ENCODE data around the gene OR2AK2. TPM values are rescaled to one million over a fixed set of nuclear protein-coding genes. Genes with fewer than 3 reads are reported as not detected.

OR2AK2 gene, protein sequence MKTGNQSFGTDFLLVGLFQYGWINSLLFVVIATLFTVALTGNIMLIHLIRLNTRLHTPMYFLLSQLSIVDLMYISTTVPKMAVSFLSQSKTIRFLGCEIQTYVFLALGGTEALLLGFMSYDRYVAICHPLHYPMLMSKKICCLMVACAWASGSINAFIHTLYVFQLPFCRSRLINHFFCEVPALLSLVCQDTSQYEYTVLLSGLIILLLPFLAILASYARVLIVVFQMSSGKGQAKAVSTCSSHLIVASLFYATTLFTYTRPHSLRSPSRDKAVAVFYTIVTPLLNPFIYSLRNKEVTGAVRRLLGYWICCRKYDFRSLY
- not detected for total RNA-seq

DNA sequence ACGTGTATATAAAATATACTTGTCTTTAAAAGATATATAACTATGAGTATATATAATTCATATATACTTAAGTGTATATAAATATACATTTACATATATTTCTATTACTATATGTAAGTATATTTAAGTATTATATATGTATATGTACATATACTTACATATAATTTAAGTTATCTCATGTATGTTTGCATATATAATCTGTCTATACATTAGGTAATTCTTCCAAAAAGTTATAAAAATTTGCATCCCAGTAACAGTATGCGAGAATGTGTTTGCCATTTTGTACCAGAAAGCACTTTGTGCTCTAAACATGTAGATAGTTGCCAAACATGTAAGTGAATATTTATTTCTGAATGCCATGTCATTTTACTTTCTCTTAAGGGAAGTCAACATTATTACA lies at the start of gene OR2AK2:
Gene OR2AK2 (plus strand): TSS at position 301 of the 400 bp plus-strand sequence. CDS start 144 bp downstream, outside the sequence.
- DNase-seq (ENCODE audit: low spot score), result no peak

DNA sequence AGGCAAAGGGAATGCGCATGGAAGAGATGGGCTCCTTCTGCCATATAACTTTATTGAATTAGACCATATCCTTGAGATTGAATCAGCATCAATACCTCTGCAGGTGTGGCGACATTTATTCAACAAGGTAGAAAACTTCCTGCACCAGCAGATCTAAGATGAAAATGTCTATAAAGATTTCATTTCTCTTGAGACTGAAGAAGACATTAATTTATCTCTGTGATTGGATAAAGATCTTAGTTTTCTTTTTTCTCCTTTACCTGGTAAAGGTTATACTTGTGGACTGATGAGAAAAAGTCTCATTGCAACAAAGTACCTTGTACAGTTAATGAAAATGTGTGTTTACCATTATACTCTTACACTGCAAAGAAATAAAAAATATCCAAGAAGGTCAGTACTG lies 45.1 kb upstream of the OR2AK2 start, which contains the start of gene OR2T8:
Gene OR2T8 (plus strand): TSS at position 301 of the 400 bp plus-strand sequence. CDS start 766 bp downstream, outside the sequence.
- no peak for DNase-seq (ENCODE audit: low spot score)

DNA sequence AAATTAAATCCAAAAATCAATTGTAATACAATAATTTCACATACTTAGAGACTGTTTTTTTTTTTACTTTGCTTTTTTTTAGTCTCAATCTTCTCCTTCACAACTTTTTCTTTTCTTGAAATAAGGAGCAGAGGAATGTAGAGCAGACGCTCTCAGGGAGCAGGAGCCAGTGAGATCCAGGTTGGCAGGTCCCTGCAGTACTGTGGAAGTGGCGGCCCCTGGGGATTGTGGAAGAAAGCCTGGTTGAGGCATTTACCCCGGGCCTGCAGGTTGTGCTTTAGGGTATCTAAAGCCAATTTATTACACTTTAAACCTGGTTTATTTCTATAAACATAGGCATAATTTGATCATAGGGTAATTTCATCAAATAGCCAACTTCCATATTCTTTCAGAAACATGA lies 41.1 kb upstream of the OR2AK2 start:
- no peak for DNase-seq (ENCODE audit: low spot score)

DNA sequence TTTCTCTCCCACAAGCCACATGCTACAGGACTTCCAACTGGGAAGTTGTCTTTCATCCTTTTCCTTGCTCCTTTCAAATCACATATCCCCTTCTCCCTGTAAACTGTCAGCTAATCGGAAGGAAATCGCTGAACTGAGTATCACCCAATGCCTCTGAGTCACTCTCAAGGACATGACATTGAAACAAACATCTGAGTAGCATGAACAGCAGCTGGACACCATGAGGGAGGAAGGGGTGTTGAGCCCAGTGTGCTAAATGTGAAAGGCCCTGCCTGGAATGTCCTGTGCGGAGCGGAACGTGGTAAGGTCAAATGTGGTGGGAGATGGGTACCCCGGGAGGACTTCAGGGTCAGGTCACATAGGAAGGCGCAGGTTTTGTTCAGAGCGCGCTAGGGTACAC lies 40.2 kb upstream of the OR2AK2 start, which contains the start of gene OR2AJ1:
Gene OR2AJ1 (plus strand): TSS at position 22 of the 400 bp plus-strand sequence. CDS start 8,880 bp downstream, outside the sequence.
- no peak for DNase-seq (ENCODE audit: low spot score)

DNA sequence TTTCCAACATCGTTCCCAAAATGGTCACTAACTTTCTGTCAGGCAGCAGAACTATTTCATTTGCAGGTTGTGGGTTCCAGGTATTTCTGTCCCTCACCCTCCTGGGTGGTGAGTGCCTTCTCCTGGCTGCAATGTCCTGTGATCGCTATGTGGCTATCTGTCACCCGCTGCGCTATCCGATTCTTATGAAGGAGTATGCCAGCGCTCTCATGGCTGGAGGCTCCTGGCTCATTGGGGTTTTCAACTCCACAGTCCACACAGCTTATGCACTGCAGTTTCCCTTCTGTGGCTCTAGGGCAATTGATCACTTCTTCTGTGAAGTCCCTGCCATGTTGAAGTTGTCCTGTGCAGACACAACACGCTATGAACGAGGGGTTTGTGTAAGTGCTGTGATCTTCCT lies 31.0 kb upstream of the OR2AK2 start:
- no peak for DNase-seq (ENCODE audit: low spot score)

DNA sequence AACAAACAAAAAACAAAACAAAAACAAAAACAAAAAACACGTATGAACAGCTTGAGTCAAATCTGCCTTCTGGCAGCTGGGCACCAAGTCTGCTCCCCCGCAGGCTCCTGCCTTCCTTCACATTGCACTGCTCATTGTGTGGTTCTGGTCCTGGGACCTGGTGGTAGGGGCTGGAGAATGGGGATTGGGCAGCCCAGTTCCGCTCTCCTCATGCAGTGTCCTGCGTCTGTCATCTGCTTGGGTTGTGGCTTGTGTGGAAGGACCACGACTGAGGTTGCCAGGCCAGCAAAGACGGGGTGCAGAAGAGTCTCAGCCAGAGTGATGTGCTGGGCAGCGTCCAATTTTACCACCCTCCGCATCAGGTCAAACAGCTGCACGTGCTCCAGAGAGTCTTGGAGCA lies 29.3 kb upstream of the OR2AK2 start:
- no peak for DNase-seq (ENCODE audit: low spot score)

DNA sequence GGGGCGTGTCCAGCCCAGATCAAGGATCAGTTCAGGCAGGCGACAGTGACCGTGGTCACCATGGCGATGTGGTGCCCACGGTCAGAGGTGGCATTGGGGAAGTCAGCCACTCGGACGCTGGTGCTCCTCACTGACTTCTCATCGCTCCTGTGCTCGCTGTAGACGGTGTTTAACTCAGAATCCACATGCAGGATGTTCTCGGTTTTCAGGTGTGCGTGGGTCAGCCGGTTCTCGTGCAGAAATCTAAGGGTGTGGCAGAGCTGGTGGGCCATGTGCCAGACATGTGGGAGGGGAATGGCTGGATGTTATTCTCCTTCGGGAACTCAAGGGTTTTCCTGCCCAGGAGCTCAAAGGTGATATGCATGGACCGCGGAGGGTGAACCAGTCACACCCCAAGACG lies 28.6 kb upstream of the OR2AK2 start:
- no peak for DNase-seq (ENCODE audit: low spot score)

DNA sequence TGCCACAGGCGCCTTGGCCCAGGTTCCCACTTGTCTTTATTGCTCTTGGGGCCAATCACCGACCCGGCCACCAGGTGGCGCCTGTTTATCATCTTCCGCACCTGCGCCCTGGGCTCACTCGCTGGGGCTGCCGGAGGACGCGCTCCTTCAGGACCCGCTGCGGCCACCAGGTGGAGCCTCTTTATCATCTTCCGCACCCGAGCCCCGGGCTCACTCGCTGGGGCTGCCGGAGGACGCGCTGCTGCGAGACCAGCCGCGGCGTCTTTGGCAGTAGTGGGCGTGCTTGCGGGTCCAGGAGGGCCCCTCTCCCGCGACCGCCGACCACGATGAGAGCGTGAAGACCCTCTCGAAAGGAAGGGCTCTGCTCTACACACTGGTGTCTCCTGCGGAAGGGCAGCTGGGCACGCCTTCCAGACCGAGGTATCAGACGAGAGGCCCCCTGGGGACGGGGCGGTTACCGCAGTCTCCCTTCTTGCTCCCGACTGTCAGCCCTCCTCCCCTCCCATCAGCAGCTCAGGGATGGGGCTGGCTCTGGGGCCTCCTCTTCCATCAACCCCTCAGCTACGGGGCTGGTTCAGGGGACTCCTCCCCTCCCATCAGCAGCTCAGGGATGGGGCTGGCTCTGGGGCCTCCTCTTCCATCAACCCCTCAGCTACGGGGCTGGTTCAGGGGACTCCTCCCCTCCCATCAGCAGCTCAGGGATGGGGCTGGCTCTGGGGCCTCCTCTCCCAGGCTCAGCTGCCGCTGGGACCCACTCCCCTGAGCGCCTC lies 27.9 kb upstream of the OR2AK2 start:
- DNase-seq (ENCODE audit: low spot score), result peak; percentile 54

DNA sequence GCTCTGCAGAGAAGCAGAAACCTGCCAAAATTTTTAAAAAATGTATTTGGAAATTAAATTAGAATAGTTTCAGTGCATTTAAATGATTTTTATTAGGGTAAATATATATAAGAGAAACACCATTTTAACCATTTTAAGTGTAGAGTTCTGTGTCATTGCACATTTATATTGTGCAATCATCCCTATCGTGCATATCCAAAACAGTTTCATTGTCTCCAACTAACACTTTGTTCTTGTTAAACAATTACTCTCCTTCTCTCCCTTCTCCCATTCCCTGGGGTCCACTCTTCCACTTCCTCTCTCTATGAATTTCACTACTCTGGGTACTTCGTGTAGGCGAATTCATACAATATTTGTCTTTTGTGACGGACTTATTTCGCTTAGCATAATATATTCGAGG lies 22.4 kb upstream of the OR2AK2 start:
- no peak for DNase-seq (ENCODE audit: low spot score)

DNA sequence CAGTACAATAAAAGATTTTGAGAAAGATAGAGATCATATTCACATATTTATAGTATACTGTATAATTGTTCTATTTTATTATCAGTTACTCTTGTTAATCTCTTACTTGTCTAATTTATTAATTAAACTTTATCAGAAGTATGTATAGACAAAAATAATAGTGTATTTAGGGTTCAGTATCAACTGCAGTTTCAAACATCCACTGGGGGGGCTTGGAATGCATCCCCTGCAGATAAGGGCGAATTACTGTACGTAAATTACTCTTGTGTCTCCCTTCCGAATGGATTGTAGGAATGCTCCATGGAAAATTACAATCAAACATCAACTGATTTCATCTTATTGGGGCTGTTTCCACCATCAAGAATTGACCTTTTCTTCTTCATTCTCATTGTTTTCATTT lies 16.5 kb upstream of the OR2AK2 start, which contains the start of gene OR2L8:
Gene OR2L8 (plus strand): TSS at position 301 of the 400 bp plus-strand sequence. CDS start 0 bp downstream, at position 301.
- DNase-seq (ENCODE audit: low spot score), result no peak

DNA sequence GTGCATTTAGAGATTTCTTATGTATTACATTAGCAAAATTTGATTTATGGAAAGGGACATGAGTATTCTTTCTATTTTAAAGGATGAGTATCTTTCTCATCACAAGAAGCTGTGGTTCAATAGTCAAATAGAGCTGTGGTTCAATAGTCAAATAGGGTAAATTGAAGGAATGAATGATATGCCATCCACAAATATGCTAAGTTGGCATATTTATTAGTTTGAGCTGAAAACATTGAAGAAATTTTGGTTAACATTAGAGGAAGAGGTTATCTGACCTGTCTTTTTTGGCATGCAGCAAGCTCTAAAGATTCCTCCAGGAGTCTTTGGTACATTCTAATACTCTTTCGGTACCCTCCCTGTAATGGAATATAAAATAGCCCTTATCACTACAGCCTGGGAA lies 11.6 kb upstream of the OR2AK2 start:
- DNase-seq (ENCODE audit: low spot score), result no peak

DNA sequence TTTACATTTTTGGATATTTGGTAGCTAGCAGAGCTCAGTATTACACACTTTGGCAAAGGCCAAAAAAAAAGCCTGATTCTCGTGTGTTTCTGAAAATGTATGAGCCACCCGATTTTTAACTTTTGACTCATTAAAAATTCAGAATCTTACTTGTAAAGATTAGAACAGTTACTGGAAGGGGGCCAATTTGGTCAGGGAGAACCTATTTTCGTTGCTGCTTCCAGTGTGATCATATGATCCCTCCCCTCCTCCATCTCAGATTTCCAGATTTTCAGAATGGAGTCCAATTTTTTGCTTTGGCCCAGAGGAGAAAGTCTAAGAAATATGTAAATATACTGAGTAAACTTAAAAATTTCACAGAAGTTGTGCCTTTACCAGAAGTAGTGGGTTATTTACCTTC lies 3.2 kb upstream of the OR2AK2 start:
- no peak for DNase-seq (ENCODE audit: low spot score)

DNA sequence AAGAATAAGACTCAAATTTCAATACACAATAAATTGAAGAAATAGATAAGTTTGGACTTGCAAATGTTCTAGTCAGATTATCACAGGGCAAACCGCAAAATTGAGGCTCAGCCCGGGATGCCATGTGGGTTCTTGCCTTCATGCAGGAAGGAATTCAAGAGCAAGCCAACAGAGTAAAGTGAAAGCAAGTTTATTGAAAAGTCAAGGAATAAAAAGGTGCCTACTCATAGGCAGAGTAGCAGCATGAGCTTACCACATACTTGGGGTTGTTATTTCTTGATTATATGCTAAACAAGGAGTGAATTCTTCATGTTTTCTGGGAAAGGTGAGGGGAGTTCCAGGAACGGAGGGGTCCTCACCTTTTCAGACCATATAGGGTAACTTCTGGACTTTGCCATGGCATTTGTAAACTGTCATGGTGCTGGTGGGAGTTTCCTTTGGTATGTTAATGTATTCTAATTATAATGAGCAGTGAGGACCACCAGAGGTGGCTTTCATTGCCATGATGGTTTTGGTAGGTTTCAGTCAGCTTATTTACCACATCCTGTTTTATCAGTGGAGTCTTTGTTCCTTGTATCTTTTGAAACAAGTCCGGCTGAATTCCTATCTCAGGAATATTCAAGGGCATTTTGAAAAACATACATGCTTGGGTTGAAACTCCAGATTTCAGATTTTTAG lies 2.0 kb upstream of the OR2AK2 start:
- DNase-seq (ENCODE audit: low spot score), result no peak

DNA sequence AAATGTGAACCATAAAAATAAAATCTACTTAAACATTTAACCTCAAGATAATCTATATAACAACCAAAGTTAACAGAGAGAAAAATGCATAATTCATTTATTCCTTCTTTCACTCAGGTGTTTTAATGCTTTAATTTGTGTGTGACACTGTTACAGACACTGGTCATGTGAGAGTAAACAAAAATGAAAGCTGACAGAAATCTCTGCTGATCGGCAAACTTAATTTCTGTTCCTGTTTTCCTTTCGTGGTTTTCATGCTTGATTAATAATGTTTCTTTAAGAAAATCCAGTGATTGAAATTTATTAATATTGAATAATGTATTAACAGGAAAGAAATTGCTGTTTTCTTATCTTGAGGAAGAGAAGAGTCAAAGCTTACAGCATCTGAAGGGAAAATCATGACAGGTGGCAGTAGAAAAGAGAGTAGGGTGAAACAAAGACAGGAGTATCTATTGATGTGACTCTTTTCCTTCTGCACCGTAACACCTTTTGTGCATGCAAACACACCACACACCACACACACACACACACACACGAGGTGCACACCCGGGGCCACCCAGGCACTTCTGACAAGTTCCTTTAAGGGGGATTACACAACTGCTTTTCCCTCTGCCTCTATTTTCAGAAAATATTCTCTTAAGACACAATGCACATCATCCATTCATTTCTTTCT lies 1.6 kb downstream of the OR2AK2 start:
- no peak for DNase-seq (ENCODE audit: low spot score)

DNA sequence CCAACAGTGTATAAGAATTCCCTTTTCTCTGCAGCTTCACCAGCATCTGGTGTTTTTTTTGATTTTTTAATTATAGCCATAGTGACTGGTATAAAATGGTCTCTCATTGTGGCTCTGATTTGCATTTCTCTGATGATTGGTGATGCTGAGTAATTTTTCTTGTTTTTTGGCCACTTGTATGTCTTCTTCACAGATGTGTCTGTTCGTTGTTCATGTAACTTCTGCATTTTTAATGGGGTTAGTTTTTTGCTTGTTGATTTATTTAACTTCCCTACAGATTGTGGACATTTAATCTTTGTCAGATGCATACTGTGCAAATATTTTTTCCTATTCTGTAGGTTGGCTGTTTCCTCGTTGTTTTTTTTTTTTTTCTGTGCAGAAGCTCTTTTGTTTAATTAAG lies 28.0 kb downstream of the OR2AK2 start:
- no peak for DNase-seq (ENCODE audit: low spot score)

DNA sequence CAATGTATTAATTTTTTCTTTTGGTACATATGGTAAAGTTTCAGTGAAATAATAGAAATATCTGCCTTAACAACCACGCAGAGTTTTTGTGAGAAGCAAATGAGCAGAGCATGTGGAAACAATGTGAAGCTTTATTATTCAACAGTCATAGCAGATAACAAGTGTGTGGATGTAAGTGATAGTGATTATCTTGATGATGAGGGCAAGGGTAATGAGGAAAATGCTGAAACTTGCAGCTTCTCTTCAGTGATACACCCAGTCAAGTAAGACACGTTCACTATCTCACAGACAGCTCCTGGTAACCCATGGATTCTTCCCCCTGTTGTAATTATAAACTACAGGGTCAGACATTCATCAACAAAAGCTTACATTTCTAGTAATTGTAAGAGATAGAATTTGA lies 33.8 kb downstream of the OR2AK2 start:
- no peak for DNase-seq (ENCODE audit: low spot score)

DNA sequence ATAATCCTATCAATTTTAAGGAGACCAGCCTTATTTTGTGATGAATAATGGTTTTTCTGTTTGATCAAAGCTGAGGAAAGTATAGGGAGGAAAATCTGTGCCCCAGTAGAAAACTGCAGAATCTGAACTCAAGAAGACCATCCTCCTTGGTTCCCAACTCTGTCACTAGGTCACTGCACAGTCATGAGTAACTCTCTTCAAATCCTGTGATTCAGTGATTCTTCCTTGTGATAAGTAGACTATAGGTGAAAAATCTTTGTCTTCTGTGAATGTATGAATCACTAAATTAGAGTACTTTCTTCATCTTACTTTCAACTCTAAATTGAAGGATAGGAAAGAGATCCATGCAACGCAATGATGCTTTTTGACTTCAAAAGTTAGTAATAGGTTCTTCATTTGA lies 35.1 kb downstream of the OR2AK2 start:
- no peak for DNase-seq (ENCODE audit: low spot score)

DNA sequence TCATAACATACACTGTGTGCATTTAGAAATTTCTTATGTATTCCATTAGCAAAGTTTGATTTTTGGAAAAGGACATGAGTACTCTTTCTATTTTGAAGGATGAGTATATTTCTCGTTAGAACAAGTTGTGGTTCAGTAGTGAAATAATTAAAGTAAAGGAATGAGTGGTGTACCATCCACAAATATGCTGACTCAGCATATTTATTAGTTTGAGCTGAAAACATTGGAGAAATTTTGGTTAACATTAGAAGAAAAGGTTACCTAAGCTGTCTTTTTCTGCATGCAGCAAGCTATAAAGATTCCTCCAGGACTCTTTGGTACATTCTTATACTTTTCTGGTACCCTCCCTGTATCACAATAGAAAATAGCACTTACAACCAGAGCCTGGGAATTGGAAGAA lies 42.7 kb downstream of the OR2AK2 start:
- DNase-seq (ENCODE audit: low spot score), result no peak

DNA sequence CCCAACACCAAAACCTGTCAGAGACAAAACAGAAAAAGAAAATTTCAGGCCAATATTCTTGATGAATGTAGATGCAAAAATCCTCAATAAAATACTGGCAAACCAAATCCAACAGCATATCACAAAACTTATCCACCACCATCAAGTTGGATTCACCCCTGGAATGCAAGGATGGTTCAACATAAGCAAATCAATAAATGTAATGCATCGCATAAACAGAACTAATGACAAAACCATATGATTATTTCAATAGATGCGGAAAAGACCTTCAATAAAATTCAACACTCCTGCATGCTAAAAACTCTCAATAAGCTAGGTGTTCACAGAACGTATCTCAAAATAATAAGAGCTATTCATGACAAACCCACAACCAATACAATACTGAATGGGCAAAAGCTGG lies 44.6 kb downstream of the OR2AK2 start:
- no peak for DNase-seq (ENCODE audit: low spot score)

DNA sequence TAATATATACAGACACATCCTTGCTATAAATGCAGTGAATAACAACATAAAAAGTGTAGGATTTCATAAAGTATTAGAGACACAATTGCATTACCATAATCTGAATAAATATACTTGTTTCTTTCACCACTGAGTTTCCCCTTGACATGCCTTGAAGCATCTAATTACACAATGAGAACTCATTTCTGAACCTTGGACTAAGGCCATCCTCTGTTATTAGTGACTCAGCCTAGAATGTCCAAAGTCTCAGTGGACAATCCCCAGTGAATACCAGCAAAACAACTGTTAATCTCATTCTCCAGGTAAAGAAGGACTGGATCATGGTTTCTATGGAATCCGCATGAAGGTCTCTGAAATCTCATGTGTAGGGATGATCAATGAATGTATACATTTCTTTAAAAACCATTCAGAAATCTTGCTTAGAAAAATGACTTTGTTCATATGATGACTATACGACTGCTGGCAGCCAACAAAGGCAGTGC lies 48.2 kb downstream of the OR2AK2 start, which contains the start of gene OR2L5:
Gene OR2L5 (plus strand): TSS at position 432 of the 482 bp plus-strand sequence. CDS start 8,288 bp downstream, outside the sequence.
- DNase-seq (ENCODE audit: low spot score), result no peak

DNA sequence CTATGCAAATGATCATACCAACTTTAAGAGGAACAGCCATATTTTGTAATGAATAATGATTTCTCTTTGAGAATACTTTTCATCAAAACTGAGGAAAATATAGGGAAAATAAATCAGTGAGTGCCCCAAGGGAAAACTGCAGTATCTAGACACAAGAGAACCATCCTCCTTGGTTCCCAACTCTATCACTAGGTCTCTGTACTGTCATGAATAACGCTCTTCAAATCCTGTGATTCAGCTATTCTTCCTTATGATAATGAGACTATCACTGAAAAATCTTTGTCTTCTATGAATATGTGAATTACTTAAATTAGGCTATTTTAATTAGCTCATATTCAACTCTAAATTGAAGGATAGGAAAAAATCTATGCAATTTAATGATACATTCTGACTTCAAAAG lies 50.8 kb downstream of the OR2AK2 start:
- no peak for DNase-seq (ENCODE audit: low spot score)
